K562 (cell line): Measurements from ENCODE around the gene CERS2. TPM values are rescaled to one million over a fixed set of nuclear protein-coding genes. Genes with fewer than 3 reads are reported as not detected.

Source experiments
- AFF1 ChIP-seq, 2 experiments: fragments of 450-650 bp; IDR thresholded peaks; 2 replicates each; pipeline ENCODE4 v1.6.1; 2018; ENCODE audit warnings: mild to moderate bottlenecking in 2 of 2, low read depth in 1 of 2; ENCODE audit not compliant: partially characterized antibody in 2 of 2
- JUND ChIP-seq, 2 experiments: IDR thresholded peaks; 2 replicates in 1 of 2; 3 replicates in 1 of 2; pipeline ENCODE4 v1.6.1; 2011; ENCODE audit warnings: borderline replicate concordance in 2 of 2, low read depth in 2 of 2, low read length in 2 of 2, improper control_type of control experiment in 1 of 2, missing biosample characterization in 1 of 2, missing genetic modification characterization in 1 of 2, missing genetic modification reagents in 1 of 2
- MNT ChIP-seq, 2 experiments: fragments of 450-650 bp; conservative IDR thresholded peaks; 2 replicates each; pipeline ENCODE4 v1.6.1; 2017; ENCODE audit warnings: mild to moderate bottlenecking in 2 of 2, moderate library complexity in 2 of 2
- NBN ChIP-seq: fragments of 450-650 bp; IDR thresholded peaks from 2 replicates; pipeline ENCODE4 v1.6.1; 2016; ENCODE audit warnings: low read depth, mild to moderate bottlenecking
- POLR2AphosphoS5 ChIP-seq: IDR thresholded peaks from 2 replicates; pipeline ENCODE4 v1.6.1; 2011; ENCODE audit warnings: mild to moderate bottlenecking, low read depth, low read length, moderate library complexity; ENCODE audit not compliant: control insufficient read depth, insufficient read depth
- POLR3A ChIP-seq: IDR thresholded peaks from 2 replicates; pipeline ENCODE4 v1.6.1; 2011; ENCODE audit warnings: borderline replicate concordance, mild to moderate bottlenecking, moderate library complexity; ENCODE audit not compliant: insufficient read length, insufficient read depth; ENCODE audit errors: extremely low read depth
- RAD21 ChIP-seq, 2 experiments: fragments of 250-450 bp in 1 of 2; fragments of 450-650 bp in 1 of 2; sonication (Bioruptor Pico) in 1 of 2; formaldehyde crosslinking in 1 of 2; IDR thresholded peaks in 1 of 2; conservative IDR thresholded peaks in 1 of 2; 2 replicates each; pipeline versions ENCODE4 v1.4.0 to v1.8.0; 2020 to 2022; ENCODE audit warnings: mild to moderate bottlenecking in 2 of 2, moderate library complexity in 1 of 2
- TRIM25 ChIP-seq: fragments of 450-650 bp; IDR thresholded peaks from 2 replicates; pipeline ENCODE4 v1.7.0; 2016; ENCODE audit warnings: borderline replicate concordance
- UBTF ChIP-seq, 2 experiments: IDR thresholded peaks; 2 replicates each; pipeline ENCODE4 v1.6.1; 2012; ENCODE audit warnings: improper control_type of control experiment in 2 of 2, low read depth in 2 of 2, low read length in 2 of 2, borderline replicate concordance in 1 of 2
- YY1 ChIP-seq, 3 experiments: IDR thresholded peaks; 2 replicates each; pipeline ENCODE4 v1.6.1; 2011; ENCODE audit warnings: low read length in 2 of 3, mild to moderate bottlenecking in 2 of 3, moderate library complexity in 2 of 3, borderline replicate concordance in 1 of 3, control low read depth in 1 of 3, low read depth in 1 of 3; ENCODE audit not compliant: insufficient read depth in 3 of 3, insufficient replicate concordance in 2 of 3, control insufficient read depth in 1 of 3, insufficient read length in 1 of 3; ENCODE audit errors: extremely low read depth in 1 of 3
- ZNF175 ChIP-seq: fragments of 200-800 bp; sonication (Bioruptor generic); IDR thresholded peaks from 2 replicates; pipeline ENCODE4 v1.6.1; 2016; ENCODE audit warnings: low read depth, mild to moderate bottlenecking, missing genetic modification characterization, missing compliant biosample characterization
- ZNF75A ChIP-seq: fragments of 450-650 bp; formaldehyde crosslinking; IDR thresholded peaks from 2 replicates; pipeline ENCODE4 v1.4.0; 2020; ENCODE audit warnings: mild to moderate bottlenecking
- polyA plus RNA-seq, 8 experiments: library from polyadenylated mRNA; depleted of rRNA in 4 of 8; stranded (reverse) in 5 of 8; unstranded in 3 of 8; fragments of >200 nt; fragmentation: Nextera tagmentation in 2 of 8; fragmentation: Illumina TruSeq in 1 of 8; extraction: Ambion mirVana in 2 of 8; extraction: Trizol in 1 of 8; gene quantifications; 2 replicates each; pipeline versions ENCODE4 v1.2.1 to v1.2.3, GENCODE V29; 2011 to 2014; ENCODE audit warnings: inconsistent platforms in 1 of 8, missing spikeins in 1 of 8
- total RNA-seq, 7 experiments: library from RNA; depleted of rRNA in 6 of 7; stranded (reverse); fragments of >200 nt in 6 of 7; fragmentation: Illumina TruSeq in 2 of 7; extraction: Trizol in 2 of 7; gene quantifications; 2 replicates each; pipeline versions ENCODE4 v1.2.1 to v1.2.3, GENCODE V29; 2011 to 2021; ENCODE audit warnings: low replicate concordance in 1 of 7

CERS2 gene
- total and polyA plus RNA-seq, 9 of the 15 experiments (the other 6 are each of a cell fraction or from before 2014, with no cell fraction given) = 23.4 to 295 (median 132) TPM

- no peak for TF ChIP-seq TRIM25
- TF ChIP-seq RAD21 (CRISPR knock-in tag; conservative IDR thresholded peaks at IDR 0.05 in 1 of 2, IDR thresholded peaks at IDR 0.05 in 1 of 2) = peak; percentile 47 to 75
- peak; percentile 53; the same call in 1 of the 2 replicates for TF ChIP-seq POLR2AphosphoS5
- peak; percentile 6; the same call in 1 of the 2 replicates for TF ChIP-seq JUND (IDR thresholded peaks at IDR 0.05; ENCODE audit: borderline replicate concordance, low read depth, low read length)
- no peak for TF ChIP-seq JUND (tag; IDR thresholded peaks at IDR 0.05; ENCODE audit: borderline replicate concordance, low read depth, low read length)
- TF ChIP-seq ZNF175 (CRISPR knock-in tag) = peak; percentile 30; the same call in 1 of the 2 replicates
- TF ChIP-seq AFF1 (IDR thresholded peaks at IDR 0.05; ENCODE audit: low read depth in 1 of 2, partially characterized antibody in 2 of 2) = peak in 1 of 2 experiments; percentile 27
- no peak for TF ChIP-seq POLR3A
- TF ChIP-seq UBTF (IDR thresholded peaks at IDR 0.05; ENCODE audit: borderline replicate concordance in 1 of 2, low read depth in 2 of 2, low read length in 2 of 2) = 0 out of 4 replicates have a peak, but pooled peaks have one; percentile 23 to 68
- peak; percentile 29; the same call in 1 of the 2 replicates for TF ChIP-seq NBN
- TF ChIP-seq YY1 (IDR thresholded peaks at IDR 0.05; ENCODE audit: borderline replicate concordance in 1 of 3, control insufficient read depth in 1 of 3, extremely low read depth in 1 of 3, insufficient read depth in 3 of 3, insufficient read length in 1 of 3, insufficient replicate concordance in 2 of 3, low read depth in 1 of 3, low read length in 2 of 3) = peak in 2 of 3 experiments; percentile 27 to 41
- no peak for TF ChIP-seq ZNF75A (CRISPR knock-in tag)
- TF ChIP-seq MNT (conservative IDR thresholded peaks at IDR 0.05) = peak in 1 of 2 experiments; percentile 40; a peak in 1 of 4 replicates
These were observed 31.9 kb upstream of the CERS2 start, which contains the start of gene MINDY1 (continued) for GRCh38 chr1:151006327-151007052.
